GM06990 (cell line): Measurements from ENCODE around the gene NUP54.

Experiments used
- DNase-seq: peaks from one replicate; pipeline ENCODE4 v3.0.0-alpha.2; 2011; ENCODE audit not compliant: insufficient read length; ENCODE audit errors: extremely low read depth
- H3K27me3 ChIP-seq: replicated peaks from 2 replicates; pipeline ENCODE4 v1.6.0; 2011; ENCODE audit warnings: low read length; ENCODE audit not compliant: control insufficient read depth, insufficient read depth
- H3K36me3 ChIP-seq: 2 replicates; pipeline ENCODE4 v1.5.1; 2011; ENCODE audit warnings: low read length; ENCODE audit not compliant: control insufficient read depth, insufficient read depth
- H3K4me3 ChIP-seq: replicated peaks from 2 replicates; pipeline ENCODE4 v1.5.1; 2011; ENCODE audit warnings: low read depth, mild to moderate bottlenecking, control low read depth, low read length
- CTCF ChIP-seq: IDR thresholded peaks from 2 replicates; pipeline ENCODE4 v1.5.1; 2011; ENCODE audit warnings: low read length, control low read depth, mild to moderate bottlenecking, inconsistent platforms; ENCODE audit not compliant: insufficient read depth, poor library complexity, severe bottlenecking

Gene NUP54

DNA sequence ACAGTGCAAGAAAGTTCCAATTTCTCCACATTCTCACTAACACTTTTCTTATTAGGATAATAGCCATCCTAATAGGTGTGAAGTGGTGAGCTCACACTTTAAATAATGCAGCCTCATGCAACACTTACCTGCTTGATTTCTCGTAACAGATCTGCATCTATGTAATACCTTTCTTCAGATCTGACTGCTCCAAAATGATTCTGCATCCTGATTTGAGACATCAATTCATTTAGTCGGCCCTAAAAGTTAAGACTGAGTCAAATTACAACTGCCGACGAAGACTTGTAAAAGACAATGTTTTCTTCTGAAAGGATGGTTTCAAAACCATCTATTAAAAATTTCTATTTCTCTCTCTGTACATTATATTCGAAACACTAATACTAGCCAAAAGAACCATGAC lies 30.7 kb downstream of the NUP54 start:
- DNase-seq = no peak
- H3K27me3 ChIP-seq = no peaks in the 10 kb centered on the region
- peaks cover 3% of the 10 kb centered on the region for H3K36me3 ChIP-seq
- TF ChIP-seq CTCF = no peak
- no peak overlapping the region for H3K4me3 ChIP-seq

DNA sequence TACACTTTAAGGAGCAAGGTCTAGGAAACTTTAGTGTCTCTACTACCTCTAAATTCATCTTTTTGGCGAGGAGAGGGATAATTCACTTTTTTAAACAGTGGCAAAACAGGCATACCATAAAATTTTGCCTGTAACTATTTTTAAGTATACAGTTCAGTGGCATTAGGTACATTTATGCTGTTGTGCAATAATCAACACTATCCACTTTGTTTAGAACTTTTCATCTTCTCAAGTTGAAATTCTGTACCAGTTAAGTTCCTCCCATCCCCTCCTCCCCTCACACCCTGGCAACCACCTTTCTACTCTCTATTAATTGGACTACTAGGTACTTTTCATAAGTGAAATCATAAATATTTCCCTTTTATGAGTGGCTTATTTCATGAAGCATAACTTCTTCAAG lies 31.4 kb downstream of the NUP54 start:
- no peak for TF ChIP-seq CTCF
- Histone ChIP-seq H3K36me3 (peaks cover 3% of the 10 kb centered on the region; the same call in 1 of the 2 replicates), H3K4me3 (no peak overlapping the region), H3K27me3 (no peaks in the 10 kb centered on the region)
- no peak for DNase-seq

DNA sequence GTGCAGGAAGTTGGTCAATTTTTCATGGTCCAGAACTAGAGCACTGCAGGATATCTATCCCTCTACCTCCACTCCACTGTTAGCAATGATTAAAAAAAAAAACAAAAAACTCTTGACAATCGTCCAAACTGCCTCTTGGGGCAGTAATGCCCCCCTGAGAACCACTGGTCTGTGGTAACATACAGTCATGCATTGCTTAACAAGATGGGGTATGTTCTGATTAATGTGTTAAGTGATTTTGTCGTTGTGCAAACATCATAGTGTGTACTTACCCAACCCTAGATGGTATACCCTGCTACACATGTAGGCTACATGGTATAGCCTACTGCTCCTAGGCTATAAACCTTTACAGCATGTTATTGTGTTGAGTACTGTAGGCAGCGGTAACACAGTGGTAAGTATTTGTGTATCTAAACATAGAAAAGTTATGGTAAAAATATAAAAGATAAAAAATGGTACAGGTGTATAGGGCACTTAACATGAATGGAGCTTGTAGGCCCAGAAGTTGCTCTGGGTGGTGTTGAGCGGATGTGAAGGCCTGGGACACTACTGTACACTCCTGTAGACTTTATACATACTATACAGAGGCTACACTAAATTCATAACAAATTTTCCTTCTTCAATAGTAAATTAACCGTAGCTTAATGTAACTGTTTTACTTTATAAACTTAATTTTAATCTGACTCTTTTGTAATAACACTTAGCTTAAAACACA lies 39.6 kb downstream of the NUP54 start:
- no peaks in the 10 kb centered on the region; the same call in 1 of the 2 replicates for H3K36me3 ChIP-seq
- H3K27me3 ChIP-seq = no peaks in the 10 kb centered on the region
- peak; percentile 25 for TF ChIP-seq CTCF
- DNase-seq = no peak
- H3K4me3 ChIP-seq = no peak overlapping the region

GRCh38 chr4:76106442-76106841 lies 41.8 kb downstream of the NUP54 start:
- TF ChIP-seq CTCF = no peak
- DNase-seq = no peak
- Histone ChIP-seq H3K36me3 (no peaks in the 10 kb centered on the region), H3K4me3 (no peak overlapping the region), H3K27me3 (no peaks in the 10 kb centered on the region)

DNA sequence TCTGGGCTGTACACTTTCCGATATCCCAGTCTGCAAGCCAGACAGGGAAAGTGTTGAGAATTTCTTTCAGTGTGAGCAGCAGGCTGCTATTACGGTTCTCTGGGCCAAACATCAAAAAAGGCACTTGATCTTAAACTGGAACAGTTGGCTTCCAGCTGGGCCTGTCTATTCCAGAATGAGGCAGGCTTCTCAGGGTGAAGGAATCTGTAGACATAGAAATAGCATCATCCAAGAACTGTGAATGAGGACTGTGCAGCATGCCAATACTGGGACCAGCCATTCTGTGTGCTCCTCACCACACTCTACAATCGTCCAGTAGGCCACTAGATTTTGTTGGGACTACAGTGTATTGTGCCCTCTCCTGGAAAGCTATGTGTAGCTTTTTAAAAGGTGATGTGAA lies 42.5 kb downstream of the NUP54 start:
- no peak for DNase-seq
- Histone ChIP-seq H3K4me3 (no peak overlapping the region), H3K27me3 (no peaks in the 10 kb centered on the region), H3K36me3 (no peaks in the 10 kb centered on the region)
- TF ChIP-seq CTCF = no peak

- no peak for DNase-seq
- TF ChIP-seq CTCF = no peak
- no peak overlapping the region for H3K4me3 ChIP-seq
- H3K27me3 ChIP-seq = no peaks in the 10 kb centered on the region
- H3K36me3 ChIP-seq = no peaks in the 10 kb centered on the region
Measured at GRCh38 chr4:76096076-76096475, 52.1 kb downstream of the NUP54 start.
